HG02610 (cell line): ENCODE results near the gene LLGL1.

Experiments used
- ATAC-seq: cut with Tn5 transposase; IDR thresholded peaks from one replicate; pipeline ENCODE4 v1.9.1; 2021; ENCODE audit warnings: mild to moderate bottlenecking, moderate library complexity; ENCODE audit not compliant: unreplicated experiment

Gene LLGL1

GRCh38 chr17:18225121-18225641, at the start of gene LLGL1:
TSS of gene LLGL1 (plus strand) at chr17:18225635. CDS start at chr17:18225683, 48 bp downstream.
- peak; percentile 92 for ATAC-seq

DNA sequence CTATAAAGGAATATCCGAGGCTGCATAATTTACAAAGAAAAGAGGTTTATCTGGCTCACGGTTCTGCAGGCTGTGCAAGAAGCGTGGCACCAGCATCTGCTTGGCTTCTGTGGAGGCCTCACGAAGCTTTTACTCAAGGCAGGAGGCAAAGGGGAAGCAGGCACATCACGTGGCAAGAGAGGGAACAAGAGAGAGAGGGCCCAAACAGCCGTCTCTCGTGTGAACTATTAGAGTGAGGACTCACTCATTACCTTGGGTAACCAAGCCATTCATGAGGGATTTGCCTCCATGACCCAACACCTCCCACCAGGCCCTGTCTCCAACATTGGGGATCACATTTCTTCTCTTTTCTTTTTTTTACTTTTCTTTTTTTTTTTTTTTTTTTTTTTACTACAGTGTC, 49.3 kb upstream of the LLGL1 start:
- no peak for ATAC-seq

DNA sequence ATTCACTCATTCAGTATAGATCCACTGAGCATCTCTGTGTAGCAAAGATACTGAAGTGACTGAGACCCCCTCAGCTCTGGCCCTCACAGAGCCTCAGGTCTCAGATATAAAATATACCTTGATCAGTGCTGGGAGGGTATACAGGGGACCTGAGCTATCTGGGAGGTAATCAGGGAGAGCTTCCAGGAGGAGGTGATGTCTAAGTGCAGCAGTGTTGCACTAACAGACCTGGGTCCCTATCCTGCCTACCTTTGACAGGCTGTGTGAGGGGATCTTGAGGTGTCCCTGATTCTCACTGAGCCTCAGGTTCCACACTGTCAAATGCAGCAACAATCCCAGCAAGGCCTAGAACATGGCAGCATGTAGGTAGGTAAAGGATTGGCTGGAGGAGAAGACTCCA, 48.3 kb upstream of the LLGL1 start:
- ATAC-seq, result no peak

GRCh38 chr17:18177722-18178121, 47.7 kb upstream of the LLGL1 start:
- no peak for ATAC-seq

DNA sequence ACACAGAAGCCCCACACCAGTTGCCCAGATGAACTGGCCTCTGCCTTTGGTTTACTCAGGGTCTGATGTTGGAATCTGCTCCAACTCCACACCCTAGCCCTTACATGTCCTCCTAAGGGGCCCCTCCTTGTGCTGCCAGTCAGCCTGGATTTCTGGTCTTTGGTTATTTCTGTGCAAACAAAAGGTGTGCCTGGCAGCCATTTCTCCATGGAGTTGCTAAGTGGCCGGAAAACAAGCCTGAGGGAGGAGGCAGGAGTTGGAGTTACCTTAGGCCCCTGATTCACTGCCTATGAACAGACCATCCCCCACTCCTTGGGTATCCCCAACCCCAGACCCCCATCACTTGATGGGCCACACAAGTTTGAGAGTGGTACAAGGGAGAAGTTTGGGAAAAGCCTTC, 46.2 kb upstream of the LLGL1 start:
- ATAC-seq, result no peak

DNA sequence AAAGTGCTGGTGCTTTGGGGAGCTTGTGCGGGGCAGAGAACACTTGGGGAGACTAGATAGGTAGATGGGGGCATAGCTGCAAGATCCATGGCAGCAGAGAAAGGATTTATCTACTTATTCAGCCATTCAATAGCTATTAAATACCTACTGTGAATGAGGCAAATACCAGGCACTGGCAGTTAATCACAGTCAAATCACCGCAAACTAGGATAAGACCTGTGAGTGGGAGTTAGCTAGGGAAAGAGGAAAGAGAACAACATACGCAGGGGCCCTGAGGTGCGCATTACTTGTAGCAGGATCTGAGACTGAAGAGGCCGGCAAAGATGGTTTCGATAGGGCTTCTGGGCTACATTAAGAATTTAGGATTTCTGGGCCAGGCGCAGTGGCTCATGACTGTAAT, 45.6 kb upstream of the LLGL1 start:
- no peak for ATAC-seq

DNA sequence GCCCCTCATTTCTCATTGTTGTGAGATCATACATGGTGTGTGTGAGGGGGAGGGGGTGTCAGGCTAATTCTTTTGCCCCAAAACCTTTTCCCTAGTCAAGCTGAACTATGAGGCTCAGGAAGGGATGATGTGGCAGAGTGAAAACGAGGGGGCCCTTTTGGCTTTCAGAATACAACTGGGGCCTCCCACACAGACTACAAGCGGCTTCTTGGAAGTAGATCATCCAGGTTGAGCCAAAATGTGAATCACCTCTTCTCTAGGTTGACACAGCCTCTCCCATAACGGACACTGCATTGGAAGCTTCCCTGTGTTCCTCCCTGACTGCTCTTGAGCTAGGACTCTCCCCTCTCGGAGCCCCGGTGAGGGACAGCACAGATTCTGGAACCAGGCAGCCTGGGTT, 44.1 kb upstream of the LLGL1 start:
- no peak for ATAC-seq

DNA sequence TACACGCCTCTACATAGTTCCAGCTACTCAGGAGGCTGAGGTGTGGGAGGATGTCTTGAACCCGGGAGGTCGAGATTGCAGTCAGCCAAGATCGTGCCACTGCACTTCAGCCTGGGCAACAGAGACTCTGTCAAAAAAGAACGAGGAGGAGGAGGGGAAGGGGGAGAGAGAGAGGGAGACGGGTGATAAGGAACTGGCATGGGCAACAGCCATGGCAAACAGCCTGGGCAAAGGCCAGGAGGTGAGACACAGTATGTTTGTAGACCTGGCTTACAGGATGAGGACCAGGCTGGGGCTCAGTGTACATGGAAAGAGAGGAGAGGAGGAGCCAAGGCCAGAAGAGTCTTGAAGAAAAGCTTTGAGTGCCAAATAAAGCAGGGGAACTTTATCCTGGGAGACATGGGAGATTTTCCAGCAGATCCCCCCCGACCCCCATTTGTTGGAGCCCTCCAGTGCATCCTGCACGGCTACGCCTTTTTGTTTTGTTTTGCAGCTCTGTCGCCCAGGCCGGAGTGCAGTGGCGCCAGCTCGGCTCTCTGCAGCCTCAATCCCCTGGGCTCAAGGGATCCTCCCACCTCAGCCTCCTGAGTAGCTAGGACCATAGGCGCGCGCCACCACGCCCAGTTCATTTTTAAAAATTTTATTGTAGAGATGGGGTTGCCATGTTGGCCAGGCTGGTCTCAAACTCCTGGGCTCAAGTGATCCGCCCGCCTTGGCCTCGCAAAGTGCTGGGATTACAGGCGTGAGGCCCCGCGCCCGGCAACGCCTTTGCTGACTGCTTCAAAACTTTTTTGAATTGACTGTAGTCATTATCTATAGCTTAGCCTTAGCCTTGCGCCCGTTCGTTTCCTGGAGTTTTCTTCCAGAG, 43.1 kb upstream of the LLGL1 start:
- ATAC-seq, result no peak

DNA sequence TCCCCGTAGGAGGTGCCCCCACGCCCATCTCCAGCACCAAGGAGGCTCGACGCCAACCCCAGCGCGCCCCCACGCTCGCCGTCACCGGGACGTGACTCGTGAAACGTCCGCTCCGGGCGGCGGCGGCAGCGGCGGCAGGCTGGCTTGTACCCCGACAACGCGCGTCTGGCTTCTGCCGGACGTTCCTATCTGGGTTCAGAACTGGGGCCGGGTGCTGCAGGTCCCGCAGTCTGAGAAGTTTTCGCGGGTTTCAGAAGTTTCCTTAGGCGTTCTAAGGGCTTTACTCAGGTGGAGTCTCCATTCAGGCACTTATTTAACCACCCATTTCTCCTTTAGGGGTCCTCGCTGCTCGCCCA, 42.5 kb upstream of the LLGL1 start:
- ATAC-seq, result peak; percentile 24

DNA sequence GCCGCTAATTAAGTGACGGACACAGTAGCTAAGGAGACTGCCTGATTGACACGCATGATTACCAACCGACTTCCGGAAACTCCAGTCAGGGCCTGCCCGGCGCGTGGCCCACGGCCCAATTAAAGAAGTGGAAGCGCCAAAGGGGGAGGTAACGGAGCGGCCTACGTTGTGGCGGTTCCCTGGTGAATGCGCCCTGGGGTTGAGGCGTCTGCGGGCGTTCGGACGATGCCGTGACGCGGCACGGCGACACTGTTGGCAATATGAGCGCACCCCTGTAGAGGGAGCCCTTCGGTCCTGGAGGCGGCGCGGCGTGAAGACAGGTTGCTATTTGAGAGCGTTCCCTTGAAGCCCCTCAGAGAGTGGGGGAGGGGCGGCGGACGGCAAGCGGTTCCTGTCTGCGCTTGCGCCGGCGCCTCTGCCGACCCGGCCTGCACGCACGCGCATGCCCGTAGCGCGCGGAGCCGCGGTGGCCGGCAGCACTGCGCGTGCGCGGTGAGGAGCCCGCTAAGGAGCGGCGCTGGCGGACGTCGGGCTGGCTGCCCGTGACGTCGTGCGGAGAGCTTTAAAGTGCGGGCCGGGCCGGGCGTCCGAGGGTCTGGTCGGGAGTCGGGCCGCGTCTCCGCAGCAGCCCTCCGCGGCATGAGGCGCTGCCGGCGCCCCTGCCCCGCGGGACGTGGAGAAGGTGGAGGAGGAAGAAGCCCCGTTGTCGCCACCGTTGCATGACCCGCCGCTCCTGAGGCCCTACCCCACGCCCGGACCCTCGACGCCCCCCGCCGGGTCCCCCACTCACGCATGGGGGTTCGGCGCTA, 41.9 kb upstream of the LLGL1 start, which contains the start of gene ALKBH5:
TSS of gene ALKBH5 (plus strand) at position 495 of the 809 bp plus-strand sequence. CDS start 416 bp downstream, outside the sequence.
- peak; percentile 68 for ATAC-seq

- ATAC-seq, result no peak
Observed at GRCh38 chr17:18184143-18185031, 41.0 kb upstream of the LLGL1 start.

DNA sequence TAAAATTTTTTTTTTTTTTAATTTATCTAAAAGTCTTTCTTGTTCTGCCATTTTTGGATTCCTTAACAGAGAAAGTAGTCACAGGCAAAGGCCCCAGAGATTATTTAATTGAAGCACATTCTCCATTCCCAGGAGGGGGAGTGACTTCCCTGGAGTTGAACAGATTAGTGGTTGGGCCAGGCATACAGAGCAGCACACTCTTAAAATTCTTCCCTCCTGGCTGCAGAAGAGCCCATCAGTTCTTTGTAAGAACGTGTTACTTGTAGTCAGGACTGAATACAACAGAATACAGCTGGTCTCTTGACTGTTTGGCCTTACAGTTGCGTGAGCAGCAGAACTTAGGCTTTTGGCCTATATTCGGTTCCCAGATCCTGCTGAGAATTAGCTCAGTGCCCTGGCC, 40.0 kb upstream of the LLGL1 start:
- no peak for ATAC-seq

DNA sequence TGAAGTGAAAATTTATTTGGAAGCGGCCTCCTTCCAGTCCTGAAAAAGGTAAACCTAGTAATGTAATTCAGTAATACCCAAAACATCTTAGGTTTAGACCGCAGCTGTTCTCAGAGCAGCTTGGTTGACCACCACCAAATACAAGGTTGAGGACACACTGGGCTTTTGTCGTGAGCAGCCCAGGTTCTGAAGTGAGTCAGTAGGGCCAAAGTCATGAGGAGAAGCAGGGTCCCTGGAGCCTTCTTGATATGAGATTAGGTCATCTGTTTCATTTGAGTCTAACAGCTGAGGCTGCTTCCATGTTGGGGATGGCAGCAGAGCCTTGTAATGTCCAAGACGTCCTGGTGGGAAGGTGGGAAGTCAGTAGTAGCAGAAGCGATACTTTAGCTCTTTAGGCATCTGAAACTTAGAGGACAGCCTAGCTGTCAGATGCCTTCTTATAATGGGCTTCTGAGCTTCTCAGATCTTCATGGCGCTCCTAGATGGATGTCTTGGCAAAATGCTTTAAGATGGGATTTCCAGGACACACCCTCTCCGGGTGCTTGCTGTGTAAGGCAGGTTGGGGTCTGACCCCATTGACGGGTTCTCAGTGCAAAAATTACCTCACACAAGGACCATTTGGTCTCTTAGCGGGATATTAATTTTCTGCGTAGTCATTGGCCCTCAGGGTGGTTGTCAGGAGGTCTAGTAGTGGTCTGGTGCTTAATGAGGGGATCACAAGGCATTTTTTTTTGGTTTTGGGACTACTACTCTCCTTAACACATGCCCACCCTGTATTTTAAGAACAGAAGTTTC, 39.4 kb upstream of the LLGL1 start:
- ATAC-seq, result no peak

DNA sequence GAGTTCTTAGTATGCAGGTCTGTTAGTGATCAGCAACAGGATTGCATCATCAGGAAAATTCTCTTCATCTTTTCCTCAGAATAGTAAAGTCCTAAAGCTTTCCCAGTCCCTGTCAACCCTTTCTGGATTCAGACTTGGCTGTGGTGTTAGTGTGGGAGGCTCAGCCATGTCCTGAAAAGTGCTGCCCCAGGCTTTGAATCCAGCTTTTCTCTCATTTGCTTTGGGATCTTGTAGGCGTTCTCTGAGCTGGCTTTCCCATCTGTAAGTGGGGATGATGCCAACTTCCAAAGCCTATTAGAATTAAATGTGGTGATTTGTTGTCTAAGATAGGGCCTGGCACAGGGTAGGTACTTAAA, 38.8 kb upstream of the LLGL1 start:
- ATAC-seq, result no peak

DNA sequence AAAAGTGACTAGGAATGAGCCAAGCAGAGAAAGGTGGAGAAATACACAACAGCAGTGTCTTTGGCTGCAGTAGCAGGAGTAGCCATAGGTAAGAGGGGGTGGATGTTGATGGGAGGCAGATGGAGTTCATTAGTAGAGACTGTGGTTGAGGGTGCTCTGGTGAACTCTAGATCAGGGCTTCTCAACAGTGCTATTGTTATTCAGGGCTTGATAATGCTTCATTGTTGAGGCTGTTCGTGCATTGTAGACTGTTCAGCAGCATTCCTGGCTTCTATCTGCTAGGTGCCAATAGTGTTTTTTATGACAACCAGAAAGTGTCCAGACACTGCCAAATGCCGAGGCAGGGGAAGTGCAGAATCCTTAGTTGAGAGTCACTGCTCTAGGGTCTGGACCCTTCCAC, 38.2 kb upstream of the LLGL1 start:
- ATAC-seq, result no peak

DNA sequence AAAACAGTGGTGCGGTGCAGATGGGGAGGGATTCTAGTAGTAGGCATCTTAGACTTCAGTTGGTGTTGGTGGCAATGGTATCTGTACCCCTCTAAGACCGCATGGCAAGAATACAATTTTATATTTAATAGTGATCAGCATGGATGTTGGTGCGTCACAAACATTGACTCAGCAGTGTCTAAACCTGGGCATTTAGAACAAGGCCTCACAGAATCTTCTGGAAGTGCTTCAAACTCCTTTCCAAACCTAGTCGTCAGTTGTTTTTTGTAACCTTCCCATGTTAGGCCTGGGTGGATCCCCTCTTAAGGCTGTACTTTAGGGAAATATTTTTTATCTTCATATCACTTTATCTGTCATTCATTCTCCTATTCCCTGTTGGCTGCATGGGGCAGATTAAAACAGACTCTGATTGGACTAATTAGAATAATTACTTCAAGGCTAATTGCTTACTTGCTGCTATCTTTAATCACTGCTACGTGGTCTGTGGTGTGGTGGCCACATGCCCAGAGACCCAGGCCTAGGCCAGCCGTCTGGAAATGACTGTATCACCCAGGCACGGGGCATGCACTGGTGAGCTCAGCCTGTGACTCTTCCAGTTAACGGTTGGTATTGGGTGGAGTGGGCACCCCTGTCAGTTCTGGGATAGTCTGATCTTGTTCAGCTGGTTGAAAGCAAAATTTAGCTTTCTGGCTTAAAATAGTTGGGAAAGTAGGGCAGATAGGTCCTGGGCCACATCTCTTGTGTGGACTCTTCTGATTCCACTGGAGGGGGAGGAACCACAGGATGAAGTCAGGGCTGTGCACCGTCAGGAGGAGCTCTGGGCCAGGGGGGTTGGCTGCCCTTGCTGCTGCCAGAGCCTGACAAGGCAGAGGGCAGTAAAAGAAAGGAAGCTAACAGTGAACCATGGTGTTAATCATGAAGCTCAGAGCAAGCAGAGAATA, 37.3 kb upstream of the LLGL1 start:
- ATAC-seq, result no peak

- ATAC-seq, result no peak
Observed at GRCh38 chr17:18190628-18191235, 34.7 kb upstream of the LLGL1 start.

- no peak for ATAC-seq
Observed at GRCh38 chr17:18191236-18191667, 34.2 kb upstream of the LLGL1 start.
